ENCODE data around the gene DUSP3.

DUSP3 gene

GRCh38 chr17:43790311-43790940 lies 11.6 kb upstream of the DUSP3 start:
- DNase-seq (ENCODE audit: low read depth), result peak; percentile 11
- no peak overlapping the region for H3K4me3 ChIP-seq (replicated peaks; ENCODE audit: low read depth, low read length)
- TF ChIP-seq CTCF (IDR thresholded peaks at IDR 0.05; ENCODE audit: low read length, missing control alignments), result peak; percentile 24

- TF ChIP-seq CTCF (IDR thresholded peaks at IDR 0.05; ENCODE audit: low read length, missing control alignments), result no peak
- no peak for DNase-seq (ENCODE audit: low read depth)
- H3K4me3 ChIP-seq (replicated peaks; ENCODE audit: low read depth, low read length), result no peak overlapping the region
Observed at GRCh38 chr17:43789482-43789881, 10.7 kb upstream of the DUSP3 start.

- no peak overlapping the region for H3K4me3 ChIP-seq (replicated peaks; ENCODE audit: low read depth, low read length)
- no peak for TF ChIP-seq CTCF (IDR thresholded peaks at IDR 0.05; ENCODE audit: low read length, missing control alignments)
- DNase-seq (ENCODE audit: low read depth), result no peak
Observed at GRCh38 chr17:43788540-43788939, 9.8 kb upstream of the DUSP3 start.

GRCh38 chr17:43787728-43788127 lies 9.0 kb upstream of the DUSP3 start:
- H3K4me3 ChIP-seq (replicated peaks; ENCODE audit: low read depth, low read length), result no peak overlapping the region
- no peak for TF ChIP-seq CTCF (IDR thresholded peaks at IDR 0.05; ENCODE audit: low read length, missing control alignments)
- no peak for DNase-seq (ENCODE audit: low read depth)

- no peak overlapping the region for H3K4me3 ChIP-seq (replicated peaks; ENCODE audit: low read depth, low read length)
- TF ChIP-seq CTCF (IDR thresholded peaks at IDR 0.05; ENCODE audit: low read length, missing control alignments), result no peak
- DNase-seq (ENCODE audit: low read depth), result peak; percentile 62
Observed at GRCh38 chr17:43784628-43785101, 5.9 kb upstream of the DUSP3 start.

- no peak for TF ChIP-seq CTCF (IDR thresholded peaks at IDR 0.05; ENCODE audit: low read length, missing control alignments)
- DNase-seq (ENCODE audit: low read depth), result peak; percentile 39
Observed at GRCh38 chr17:43784068-43784467, 5.3 kb upstream of the DUSP3 start.

More at GRCh38 chr17:43784068-43784467, 5.3 kb upstream of the DUSP3 start:
- H3K4me3 ChIP-seq (replicated peaks; ENCODE audit: low read depth, low read length), result no peak overlapping the region

Measured in fibroblast of pulmonary artery (primary cell).